Rectal smooth muscle tissue (tissue), 1 donor: ENCODE measurements around the gene ING4.
A peak's percentile ranks its signal among the peaks of the same experiment; 100 is the strongest.

Experiments
- H3K27ac ChIP-seq: one replicate; pipeline ENCODE4 v1.7.0; 2013; ENCODE audit warnings: low read depth, low read length, inconsistent platforms
- H3K27me3 ChIP-seq: one replicate; pipeline ENCODE4 v1.7.0; 2013; ENCODE audit warnings: low read length; ENCODE audit not compliant: control insufficient read depth, insufficient read depth
- H3K36me3 ChIP-seq: one replicate; pipeline ENCODE4 v1.7.0; 2013; ENCODE audit warnings: low read length; ENCODE audit not compliant: control insufficient read depth, insufficient read depth
- H3K4me1 ChIP-seq: one replicate; pipeline ENCODE4 v1.7.0; 2013; ENCODE audit warnings: low read length; ENCODE audit not compliant: control insufficient read depth, insufficient read depth
- H3K4me3 ChIP-seq: one replicate; pipeline ENCODE4 v1.7.0; 2013; ENCODE audit warnings: low read length
- H3K9ac ChIP-seq: one replicate; pipeline ENCODE4 v1.7.0; 2013; ENCODE audit warnings: low read length

ING4 gene

DNA sequence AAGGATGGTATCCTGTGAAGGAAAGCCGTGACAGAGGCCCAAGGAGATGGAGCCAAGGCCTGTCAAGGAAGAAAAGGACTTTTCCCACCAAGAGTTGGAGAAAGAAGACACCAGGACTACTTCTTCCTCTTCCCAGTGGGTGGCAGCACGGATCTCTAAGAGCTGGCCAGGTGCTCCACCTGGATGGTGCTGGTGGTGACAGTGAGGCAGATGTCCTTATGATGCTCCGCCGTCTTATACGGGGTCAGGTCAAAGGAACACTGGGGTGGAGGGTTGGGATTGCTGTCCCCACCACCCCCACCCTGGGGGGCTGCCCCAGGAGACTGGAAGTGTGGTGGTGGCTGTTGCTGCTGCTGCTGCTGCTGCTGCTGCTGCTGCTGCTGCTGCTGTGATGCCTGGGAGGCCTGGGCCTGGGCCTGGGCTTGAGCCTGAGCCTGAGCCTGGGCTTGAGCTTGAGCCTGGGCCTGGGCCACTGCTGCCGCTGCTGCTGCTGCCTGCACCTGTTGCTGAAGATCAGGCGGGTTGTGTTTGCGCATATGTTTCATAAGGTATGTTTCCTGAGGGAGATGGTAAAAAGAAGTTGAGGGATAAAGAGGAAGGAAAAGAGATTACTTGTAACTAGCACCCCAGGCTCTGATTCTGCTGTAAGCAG is 4.8 kb upstream of the ING4 start:
- no peak overlapping the region for H3K9ac ChIP-seq
- no peaks in the 10 kb centered on the region for H3K4me1 ChIP-seq
- no peaks in the 10 kb centered on the region for H3K27me3 ChIP-seq
- no peak overlapping the region for H3K27ac ChIP-seq
- H3K4me3 ChIP-seq, result no peak overlapping the region
- peaks cover 30% of the 10 kb centered on the region for H3K36me3 ChIP-seq

DNA sequence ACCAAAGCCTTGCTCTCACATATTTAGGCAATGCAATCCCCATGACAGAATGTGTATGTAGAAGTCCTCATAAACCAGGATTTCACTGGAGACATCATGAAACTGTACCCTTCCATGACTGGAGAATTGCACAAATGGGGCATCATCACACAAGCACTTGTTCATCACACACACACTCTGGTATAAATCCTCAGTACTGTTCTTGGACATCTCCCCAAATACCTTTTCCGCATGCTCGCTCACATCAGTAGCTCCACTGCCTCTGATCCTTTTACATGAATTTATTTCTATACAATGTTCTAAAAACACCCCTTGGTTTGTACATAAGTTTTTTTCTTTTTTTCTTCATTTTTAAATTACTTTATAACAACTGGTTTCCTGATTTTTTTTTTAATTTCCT is 3.3 kb upstream of the ING4 start:
- H3K36me3 ChIP-seq, result peaks cover 24% of the 10 kb centered on the region
- H3K9ac ChIP-seq, result no peak overlapping the region
- no peak overlapping the region for H3K27ac ChIP-seq
- H3K4me3 ChIP-seq, result no peak overlapping the region
- H3K4me1 ChIP-seq, result peaks cover 6% of the 10 kb centered on the region
- no peaks in the 10 kb centered on the region for H3K27me3 ChIP-seq

DNA sequence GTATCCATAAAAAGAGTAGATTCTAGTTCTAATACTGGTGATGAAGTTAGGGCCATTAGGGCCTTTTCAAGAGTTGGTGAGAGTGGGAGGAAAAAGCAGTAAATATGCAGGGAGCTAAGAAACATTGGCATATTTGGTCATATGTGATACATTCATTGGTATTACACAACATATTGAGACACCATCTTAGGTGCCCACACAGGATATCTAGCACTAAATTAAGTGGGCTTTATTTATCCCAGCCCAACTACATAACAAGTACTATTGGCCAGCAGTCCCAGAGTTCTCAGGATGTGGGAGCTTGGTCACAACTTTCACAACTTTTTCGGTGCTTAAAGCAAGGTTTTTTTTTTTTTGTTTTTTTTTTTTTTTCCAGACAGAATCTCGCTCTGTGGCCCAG is 2.0 kb upstream of the ING4 start:
- no peak overlapping the region for H3K4me3 ChIP-seq
- H3K4me1 ChIP-seq, result peaks cover 6% of the 10 kb centered on the region
- no peak overlapping the region for H3K27ac ChIP-seq

DNA sequence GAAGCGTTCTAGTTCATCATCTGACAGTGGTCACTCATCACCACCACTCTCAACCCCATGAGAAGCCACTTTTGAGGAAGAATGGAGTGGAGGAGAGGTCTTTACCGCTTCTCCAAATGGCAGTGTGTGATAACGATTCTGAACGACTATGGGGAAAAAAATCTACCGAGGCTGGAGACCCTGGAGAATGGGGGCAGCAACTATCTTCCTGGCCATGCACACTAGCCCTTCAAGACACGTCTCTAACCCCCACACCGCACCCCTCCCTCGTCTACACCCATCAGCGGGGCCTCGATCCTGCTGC is 365 bp downstream of the ING4 start:
- Histone ChIP-seq H3K4me1 (peaks cover 6% of the 10 kb centered on the region), H3K27me3 (no peaks in the 10 kb centered on the region), H3K27ac (peak overlapping the region; percentile 55), H3K4me3 (peak overlapping the region; percentile 86), H3K9ac (peak overlapping the region; percentile 59), H3K36me3 (no peaks in the 10 kb centered on the region)

More for the DNA sequence above, 2.0 kb upstream of the ING4 start:
- no peak overlapping the region for H3K9ac ChIP-seq
- no peaks in the 10 kb centered on the region for H3K27me3 ChIP-seq
- H3K36me3 ChIP-seq, result peaks cover 11% of the 10 kb centered on the region

DNA sequence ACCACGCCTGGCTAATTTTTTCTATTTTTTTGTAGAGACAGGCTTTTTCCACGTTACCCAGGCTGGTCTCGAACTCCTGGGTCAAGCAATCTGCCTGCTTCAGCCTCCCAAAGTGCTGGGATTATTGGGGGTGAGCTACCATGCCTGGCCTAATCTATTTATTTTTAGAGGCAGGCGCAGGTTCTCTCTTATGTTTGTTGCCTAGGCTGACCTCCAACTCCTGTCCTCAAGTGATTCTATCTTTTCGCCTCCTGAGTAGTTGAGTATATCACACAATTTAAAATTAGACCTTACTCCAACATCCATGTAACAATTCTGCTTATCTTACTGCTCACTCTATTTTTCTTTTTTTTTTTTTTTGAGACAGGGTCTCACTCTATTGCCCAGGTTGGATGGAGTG is 8.9 kb downstream of the ING4 start:
- Histone ChIP-seq H3K4me1 (no peaks in the 10 kb centered on the region), H3K27ac (no peak overlapping the region), H3K36me3 (peaks cover 22% of the 10 kb centered on the region), H3K4me3 (no peak overlapping the region), H3K9ac (no peak overlapping the region), H3K27me3 (no peaks in the 10 kb centered on the region)

DNA sequence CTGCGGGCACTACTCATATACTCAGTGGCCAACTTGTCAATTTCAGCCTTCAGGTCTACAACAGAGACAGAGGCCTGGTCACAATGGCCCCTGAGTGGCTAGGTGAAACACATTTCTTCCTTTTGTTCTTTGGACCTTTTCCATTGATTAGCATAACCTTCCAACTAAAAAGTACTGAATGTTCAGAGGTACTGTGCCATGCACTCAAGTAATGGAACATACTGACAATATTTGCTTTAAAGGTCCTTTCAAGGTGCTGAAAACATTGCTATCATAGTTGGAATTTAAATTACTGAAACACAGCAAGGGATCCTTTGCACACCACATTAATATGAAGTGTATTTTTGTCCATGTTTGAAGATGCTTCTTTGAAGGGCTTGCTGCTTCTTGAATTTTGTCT is 9.6 kb downstream of the ING4 start:
- no peaks in the 10 kb centered on the region for H3K27me3 ChIP-seq
- no peak overlapping the region for H3K4me3 ChIP-seq
- no peak overlapping the region for H3K9ac ChIP-seq
- H3K36me3 ChIP-seq, result peaks cover 22% of the 10 kb centered on the region
- no peaks in the 10 kb centered on the region for H3K4me1 ChIP-seq
- H3K27ac ChIP-seq, result no peak overlapping the region

DNA sequence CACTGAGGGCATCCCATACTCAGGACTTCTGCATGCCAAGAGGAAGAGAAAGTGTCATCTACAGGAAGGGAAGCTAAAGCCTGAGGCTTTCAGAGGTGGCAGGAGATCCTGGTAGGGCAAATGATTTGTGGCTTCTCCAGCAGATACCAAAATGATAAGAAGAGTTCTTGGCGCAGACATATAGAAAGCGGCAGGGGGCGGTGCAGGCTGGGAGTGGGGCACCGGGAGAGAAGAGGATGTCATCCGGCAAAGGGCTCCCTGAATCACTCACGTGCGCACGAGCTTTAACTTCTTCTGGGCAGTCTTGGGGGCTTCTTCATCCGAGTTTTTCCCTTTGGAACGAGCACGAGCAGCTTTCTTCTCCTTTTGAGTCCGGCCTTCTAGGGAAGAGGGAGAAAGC is 10.5 kb downstream of the ING4 start:
- no peaks in the 10 kb centered on the region for H3K27me3 ChIP-seq
- no peak overlapping the region for H3K4me3 ChIP-seq
- no peaks in the 10 kb centered on the region for H3K4me1 ChIP-seq
- H3K36me3 ChIP-seq, result peaks cover 22% of the 10 kb centered on the region
- H3K27ac ChIP-seq, result no peak overlapping the region
- H3K9ac ChIP-seq, result no peak overlapping the region

DNA sequence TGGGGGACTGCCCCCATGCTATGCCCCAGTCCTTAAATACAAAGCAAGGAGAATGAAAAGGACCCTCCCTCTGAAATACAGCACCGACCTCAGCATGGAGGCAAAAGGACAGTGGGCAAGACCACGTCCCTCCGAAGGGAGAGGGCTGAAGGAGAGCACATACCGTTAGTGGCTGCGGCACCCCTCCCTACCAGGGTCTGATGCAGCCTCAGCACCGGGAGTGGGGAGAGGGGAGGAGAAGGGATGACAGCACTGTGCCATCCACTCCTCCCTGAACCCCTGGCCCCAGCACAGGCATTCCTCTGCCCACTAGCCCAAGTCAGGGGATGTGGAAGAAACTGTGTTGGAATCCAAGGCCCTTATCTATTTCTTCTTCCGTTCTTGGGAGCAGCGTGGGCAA is 12.1 kb downstream of the ING4 start:
- Histone ChIP-seq H3K4me3 (no peak overlapping the region), H3K9ac (no peak overlapping the region), H3K27ac (no peak overlapping the region), H3K36me3 (peaks cover 22% of the 10 kb centered on the region), H3K27me3 (no peaks in the 10 kb centered on the region), H3K4me1 (no peaks in the 10 kb centered on the region)

DNA sequence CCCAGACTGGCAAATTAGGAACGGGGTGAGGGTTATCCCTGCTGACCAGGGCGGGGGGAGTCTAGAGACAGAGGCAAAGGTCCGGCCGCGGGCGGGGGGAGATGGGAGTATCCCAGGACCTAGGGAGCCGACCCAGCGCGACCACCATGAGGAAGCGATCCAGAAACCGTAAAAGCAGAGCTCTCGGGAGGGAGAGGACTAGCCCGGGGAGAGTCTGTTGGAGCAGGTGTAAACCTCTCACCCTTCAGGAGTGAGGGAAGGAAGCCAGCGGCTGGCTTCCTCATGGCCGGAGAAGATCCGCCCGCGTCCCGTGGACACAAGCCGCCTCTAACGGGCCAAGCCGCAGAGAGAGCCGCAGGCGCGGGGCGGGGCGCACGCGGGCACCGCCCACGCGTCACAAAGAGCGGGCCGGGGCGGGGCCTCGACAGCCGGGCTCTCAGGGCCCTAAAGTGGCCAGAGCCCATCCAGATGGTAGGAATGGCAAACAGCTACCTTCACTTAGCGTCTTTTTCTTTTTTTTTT is 15.8 kb downstream of the ING4 start, which contains the start of gene ACRBP:
ACRBP (minus strand) TSS at position 350 of the 522 bp plus-strand sequence; CDS start at position 284, 66 bp downstream.
- no peaks in the 10 kb centered on the region for H3K4me1 ChIP-seq
- H3K27me3 ChIP-seq, result no peaks in the 10 kb centered on the region
- H3K36me3 ChIP-seq, result peaks cover 13% of the 10 kb centered on the region
- H3K4me3 ChIP-seq, result peak within 1 kb of the TSS; percentile 66
- H3K9ac ChIP-seq, result no peak within 1 kb of the TSS
- no peak within 1 kb of the TSS for H3K27ac ChIP-seq

DNA sequence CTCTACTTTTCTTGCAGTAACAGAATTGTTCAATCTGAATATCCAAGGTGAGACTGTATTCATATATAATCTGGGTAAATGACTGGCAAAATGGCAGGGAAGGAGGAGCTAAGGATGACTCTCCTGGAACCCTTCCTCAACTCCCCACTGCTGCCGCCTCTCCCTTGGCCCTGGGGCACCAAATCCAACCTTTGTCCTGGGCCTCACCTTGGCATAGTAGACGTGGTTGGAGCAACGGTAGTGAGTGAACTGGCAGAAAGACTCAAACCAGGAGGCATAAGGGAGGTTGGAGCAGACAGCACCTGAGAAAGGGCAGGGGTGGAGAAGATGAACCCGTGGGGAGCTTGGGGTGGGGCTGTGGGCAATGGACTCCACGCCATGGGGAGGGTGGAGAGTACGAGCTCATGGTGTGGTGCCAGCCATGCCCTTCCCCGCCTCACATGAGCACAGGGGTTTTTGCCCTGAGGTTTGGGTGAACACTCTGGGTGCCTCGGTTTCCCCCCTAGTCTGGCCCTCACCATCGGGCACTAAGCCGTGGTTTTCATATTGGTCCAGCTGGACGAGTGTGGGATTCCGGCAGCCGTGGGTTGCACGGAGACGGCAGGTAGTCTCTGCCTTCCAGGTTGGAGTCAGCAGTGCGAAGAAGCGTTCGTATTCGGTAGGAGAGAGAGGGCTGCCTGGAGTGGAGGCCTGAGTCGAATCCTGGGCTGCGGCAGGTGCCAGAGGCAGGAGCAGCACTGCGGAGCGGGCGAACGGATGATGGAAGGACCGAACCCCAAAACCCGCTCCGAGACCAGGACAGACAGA is 16.4 kb downstream of the ING4 start:
- Histone ChIP-seq H3K9ac (no peak overlapping the region), H3K4me1 (no peaks in the 10 kb centered on the region), H3K36me3 (peaks cover 10% of the 10 kb centered on the region), H3K27me3 (no peaks in the 10 kb centered on the region), H3K27ac (no peak overlapping the region), H3K4me3 (peak overlapping the region; percentile 66)

DNA sequence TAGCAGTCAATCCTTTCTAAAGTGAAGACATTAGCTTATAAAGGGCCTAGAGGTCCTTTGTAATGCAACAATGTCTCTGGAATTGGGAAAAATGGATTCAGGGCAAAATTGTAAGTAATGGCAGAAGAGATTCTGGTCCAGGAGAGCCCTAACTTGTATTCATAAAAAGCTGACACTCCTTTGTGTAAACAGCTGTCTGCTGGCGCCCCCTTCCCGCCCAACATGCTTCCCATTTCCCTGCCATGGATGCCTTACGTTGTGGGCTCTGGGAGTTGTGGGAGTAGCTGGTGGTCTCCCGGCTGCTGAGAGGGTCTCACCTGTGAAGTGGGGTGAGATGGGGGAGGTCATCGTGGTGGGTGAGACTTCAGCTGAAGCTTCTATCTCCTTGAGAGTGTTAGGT is 18.0 kb downstream of the ING4 start:
- H3K27me3 ChIP-seq, result no peaks in the 10 kb centered on the region
- H3K4me1 ChIP-seq, result no peaks in the 10 kb centered on the region
- H3K36me3 ChIP-seq, result no peaks in the 10 kb centered on the region
- no peak overlapping the region for H3K27ac ChIP-seq
- no peak overlapping the region for H3K9ac ChIP-seq
- no peak overlapping the region for H3K4me3 ChIP-seq

DNA sequence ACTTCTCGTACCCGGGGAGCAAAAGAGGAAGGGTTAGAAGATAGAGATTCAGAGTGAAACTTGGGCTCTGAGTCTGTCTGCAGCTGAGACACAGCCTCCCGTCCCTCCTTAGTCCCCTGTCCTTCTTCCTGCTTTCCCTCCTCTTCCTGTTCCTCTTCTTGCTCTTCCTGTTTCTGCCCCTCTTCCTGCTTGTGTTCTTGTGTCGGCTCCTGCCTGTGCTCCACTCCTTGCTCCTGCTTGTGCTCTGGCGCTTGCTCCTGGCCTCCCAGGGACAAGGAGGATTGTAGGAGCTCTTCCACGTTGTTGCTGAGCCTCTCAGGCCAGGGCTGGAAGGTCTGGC is 18.7 kb downstream of the ING4 start:
- Histone ChIP-seq H3K27ac (no peak overlapping the region), H3K9ac (no peak overlapping the region), H3K4me3 (no peak overlapping the region), H3K36me3 (no peaks in the 10 kb centered on the region), H3K4me1 (no peaks in the 10 kb centered on the region), H3K27me3 (no peaks in the 10 kb centered on the region)
